HepG2 (cell line): ENCODE results near the gene TTLL10. TPM values are rescaled to one million over a fixed set of nuclear protein-coding genes. Genes with fewer than 3 reads are reported as not detected.
A peak's percentile ranks its signal among the peaks of the same experiment; 100 is the strongest.

Source experiments
- ATAC-seq: fragments of 200-7000 bp; cut with Tn5 transposase; 3 replicates; pipeline ENCODE4 v1.9.1; 2020; ENCODE audit warnings: mild to moderate bottlenecking, moderate library complexity
- BruUV-seq: library from RNA; stranded (reverse); fragments of 400-500 nt; replicated peaks from 2 replicates; lab custom pipeline; 2021; lab: Mats Ljungman, UMichigan
- CTCF ChIA-PET: fragments of 300-600 bp; formaldehyde crosslinking; extraction: SDS; loops from one replicate; lab custom pipeline; 2021; ENCODE audit warnings: low total read pairs, inconsistent platforms, low intra/inter-chr PET ratio; lab: Yijun Ruan, JAX
- POLR2A ChIA-PET: fragments of 350-600 bp; sonication (Branson Sonifier 250); formaldehyde crosslinking; loops from one replicate; lab custom pipeline; 2020; ENCODE audit warnings: antibody characterized with exemption, inconsistent platforms; lab: Yijun Ruan, JAX
- DNase-seq: peaks from one replicate; pipeline ENCODE4 v3.0.0-alpha.2; 2015; ENCODE audit warnings: low spot score
- FAIRE-seq: peaks from 3 replicates; lab custom pipeline; 2011; peaks lifted over from hg19 to GRCh38; lab: Jason Lieb, UNC
- H2AFZ ChIP-seq: one replicate; pipeline ENCODE4 v1.6.1; 2011; ENCODE audit warnings: low read length, inconsistent platforms
- H3K27ac ChIP-seq: fragments of 300-600 bp; 3 replicates; pipeline ENCODE4 v1.8.0; 2011; ENCODE audit warnings: mixed run types, mild to moderate bottlenecking, mixed read lengths, low read length, inconsistent platforms; ENCODE audit not compliant: insufficient read depth; ENCODE audit errors: extremely low read length
- H3K27me3 ChIP-seq, 2 experiments: fragments of 200-600 bp in 1 of 2; 2 replicates in 1 of 2; 3 replicates in 1 of 2; pipeline versions ENCODE4 v1.6.0 to v1.8.0; 2011; ENCODE audit warnings: low read length in 2 of 2, mild to moderate bottlenecking in 2 of 2, moderate library complexity in 2 of 2, inconsistent platforms in 1 of 2; ENCODE audit not compliant: insufficient read depth in 2 of 2, control insufficient read depth in 1 of 2
- H3K36me3 ChIP-seq, 2 experiments: fragments of 200-600 bp in 1 of 2; replicated peaks in 1 of 2; 2 replicates in 1 of 2; 3 replicates in 1 of 2; pipeline versions ENCODE4 v1.5.1 to v1.8.0; 2011; ENCODE audit warnings: low read length in 2 of 2, inconsistent platforms in 1 of 2; ENCODE audit not compliant: insufficient read depth in 2 of 2, control insufficient read depth in 1 of 2
- H3K4me1 ChIP-seq: 2 replicates; pipeline ENCODE4 v1.5.1; 2012; ENCODE audit warnings: low read length, inconsistent platforms; ENCODE audit not compliant: insufficient read depth
- H3K4me2 ChIP-seq: 2 replicates; pipeline ENCODE4 v1.6.0; 2011; ENCODE audit warnings: low read depth, low read length, inconsistent platforms
- H3K4me3 ChIP-seq, 3 experiments: fragments of 200-600 bp in 1 of 3; sonication (generic), shearing (Covaris generic) in 1 of 3; replicated peaks in 1 of 3; 2 replicates each; pipeline ENCODE4 v1.5.1; 2011 to 2016; ENCODE audit warnings: low read length in 3 of 3, inconsistent platforms in 2 of 3, low read depth in 2 of 3, mild to moderate bottlenecking in 2 of 3, control low read depth in 1 of 3, mixed read lengths in 1 of 3; ENCODE audit not compliant: insufficient read depth in 1 of 3
- H3K79me2 ChIP-seq: one replicate; pipeline ENCODE4 v1.6.1; 2011; ENCODE audit warnings: low read length, inconsistent platforms; ENCODE audit not compliant: insufficient read depth
- H3K9ac ChIP-seq: 2 replicates; pipeline ENCODE4 v1.6.0; 2011; ENCODE audit warnings: mild to moderate bottlenecking, low read depth, low read length, inconsistent platforms; ENCODE audit not compliant: insufficient read depth
- H3K9me3 ChIP-seq: 2 replicates; pipeline ENCODE4 v1.5.1; 2012; ENCODE audit warnings: mild to moderate bottlenecking, low read length
- H4K20me1 ChIP-seq: 2 replicates; pipeline ENCODE4 v1.6.0; 2011; ENCODE audit warnings: inconsistent platforms, mild to moderate bottlenecking, low read length, moderate library complexity; ENCODE audit not compliant: insufficient read depth
- EP300 ChIP-seq, 3 experiments: sonication (generic) in 1 of 3; formaldehyde crosslinking in 1 of 3; IDR thresholded peaks; 2 replicates each; pipeline versions ENCODE4 v1.5.1 to v1.6.1; 2011 to 2020; ENCODE audit warnings: low read depth in 2 of 3, low read length in 2 of 3, borderline replicate concordance in 1 of 3, improper control_type of control experiment in 1 of 3, mild to moderate bottlenecking in 1 of 3, missing genetic modification reagents in 1 of 3, moderate library complexity in 1 of 3
- IKZF1 ChIP-seq: fragments of 450-650 bp; IDR thresholded peaks from 2 replicates; pipeline ENCODE4 v1.7.1; 2016
- REPIN1 ChIP-seq: sonication (generic); formaldehyde crosslinking; IDR thresholded peaks from 2 replicates; pipeline ENCODE4 v1.8.0; 2022; ENCODE audit warnings: missing genetic modification reagents, low read depth, mild to moderate bottlenecking, borderline replicate concordance
- TOE1 ChIP-seq: sonication (generic); formaldehyde crosslinking; IDR thresholded peaks from 2 replicates; pipeline ENCODE4 v1.4.0; 2020; ENCODE audit warnings: mild to moderate bottlenecking, missing genetic modification reagents
- ZNF850 ChIP-seq: sonication (generic); formaldehyde crosslinking; conservative IDR thresholded peaks from 2 replicates; pipeline ENCODE4 v1.9.0; 2021; ENCODE audit warnings: mild to moderate bottlenecking, missing genetic modification reagents
- WGBS: methylation state at CpG from one replicate; pipeline ENCODE4 v1.1.6; 2017; ENCODE audit warnings: low lambda C conversion rate; 5-methylcytosine and 5-hydroxymethylcytosine counted together
- in situ Hi-C: cut with HindIII; loops from 2 replicates; pipeline ENCODE4 v1.10.0; 2017; ENCODE audit warnings: low pct_unique_long_range_greater_than_20kb; ENCODE audit not compliant: extremely low pct_ligation_motif_present
- intact Hi-C: fragments of 100-400 bp; cut with micrococcal nuclease; formaldehyde crosslinking; loops from one replicate; pipeline ENCODE4 v1.10.0; 2022; ENCODE audit not compliant: unreplicated experiment
- polyA plus RNA-seq, 8 experiments: library from polyadenylated mRNA; depleted of rRNA in 3 of 8; stranded (reverse) in 7 of 8; unstranded in 1 of 8; fragments of >200 nt; fragmentation: Illumina TruSeq in 4 of 8; extraction: Trizol in 4 of 8; gene quantifications; 2 replicates each; pipeline versions ENCODE4 v1.2.1 to v1.2.3, GENCODE V29; 2011 to 2016; ENCODE audit warnings: low read depth in 4 of 8, missing spikeins in 1 of 8, mixed read lengths in 1 of 8; ENCODE audit not compliant: insufficient read depth in 1 of 8
- total RNA-seq, 5 experiments: library from RNA; depleted of rRNA; stranded (reverse); fragments of >200 nt; fragmentation: Illumina TruSeq; extraction: Trizol; gene quantifications; 2 replicates each; pipeline ENCODE4 v1.2.3, GENCODE V29; 2016; ENCODE audit warnings: low read depth in 1 of 5
- TF ChIP-seq, protein P1 (sequence below): sonication (generic); formaldehyde crosslinking; IDR thresholded peaks from 2 replicates; pipeline ENCODE4 v1.4.0; 2020; ENCODE audit warnings: mild to moderate bottlenecking, missing genetic modification reagents

TTLL10 gene
- total and polyA plus RNA-seq, 2 of the 13 experiments (the other 11 are each of a cell fraction or from before 2014, with no cell fraction given), result not detected

DNA sequence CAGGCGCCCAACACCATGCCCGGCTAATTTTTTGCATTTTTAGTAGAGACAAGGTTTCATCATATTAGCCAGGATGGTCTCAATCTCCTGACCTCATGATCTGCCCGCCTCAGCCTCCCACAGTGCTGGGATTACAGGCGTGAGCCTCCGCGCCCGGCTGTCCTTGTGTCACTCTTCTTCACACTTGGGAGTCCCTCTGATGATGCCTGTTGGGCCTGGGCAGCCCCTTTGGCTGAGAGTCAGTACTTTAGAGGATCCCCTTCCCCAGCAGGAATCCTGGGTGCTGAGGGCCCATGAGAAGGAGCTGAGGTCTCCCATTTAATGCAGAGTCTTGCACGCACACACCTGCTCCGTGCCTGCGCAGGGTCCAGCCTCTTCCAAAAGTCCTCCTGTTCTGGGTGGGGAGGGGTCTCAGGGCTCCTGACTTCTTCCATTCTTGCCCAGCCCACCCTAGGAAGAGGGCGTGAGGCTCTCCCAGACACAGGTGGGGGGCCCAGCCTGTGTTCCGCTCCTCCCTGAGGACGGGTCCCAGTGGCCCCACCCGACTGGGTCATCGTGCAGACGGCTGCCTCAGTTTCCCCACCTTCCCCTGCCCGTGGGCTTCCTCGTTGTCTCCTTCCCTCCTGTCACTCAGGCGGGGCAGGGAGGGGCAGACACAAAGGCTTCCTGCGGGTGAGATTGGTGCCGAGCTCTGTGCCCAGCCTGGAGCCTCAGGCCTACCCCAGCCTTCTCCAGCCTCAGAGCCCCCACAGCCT lies 3.9 kb downstream of the TTLL10 start:
- intact Hi-C loops (loop anchor here (10.0 kb wide), 1 partner anchor 57 kb away; the partner anchor contains the start of genes B3GALT6 and SDF4), in situ Hi-C loops (no loop called here)
- Histone ChIP-seq H3K4me1 (peaks cover 26% of the 10 kb centered on the region), H2AFZ (no peak overlapping the region), H4K20me1 (no peaks in the 10 kb centered on the region), H3K9ac (no peak overlapping the region), H3K9me3 (no peaks in the 10 kb centered on the region), H3K4me3 (no peak overlapping the region), H3K79me2 (no peaks in the 10 kb centered on the region), H3K4me2 (no peak overlapping the region), H3K27me3 (peaks cover 34 to 90% of the 10 kb centered on the region in 2 experiments), H3K36me3 (no peaks in the 10 kb centered on the region), H3K27ac (no peak overlapping the region)
- DNase-seq, result no peak
- POLR2A ChIA-PET, result no interaction called here
- TF ChIP-seq ZNF850 (CRISPR knock-in tag), result 0 out of 2 replicates have a peak, but pooled peaks have one; percentile 36
- no peak for TF ChIP-seq EP300 (IDR thresholded peaks at IDR 0.05; ENCODE audit: low read depth in 2 of 2, low read length in 2 of 2)
- no peak for TF ChIP-seq EP300 (CRISPR knock-in tag; IDR thresholded peaks at IDR 0.05; ENCODE audit: borderline replicate concordance)
- no peak for TF ChIP-seq IKZF1
- no peak for TF ChIP-seq REPIN1 (CRISPR knock-in tag)
- TF ChIP-seq, protein P1, sequence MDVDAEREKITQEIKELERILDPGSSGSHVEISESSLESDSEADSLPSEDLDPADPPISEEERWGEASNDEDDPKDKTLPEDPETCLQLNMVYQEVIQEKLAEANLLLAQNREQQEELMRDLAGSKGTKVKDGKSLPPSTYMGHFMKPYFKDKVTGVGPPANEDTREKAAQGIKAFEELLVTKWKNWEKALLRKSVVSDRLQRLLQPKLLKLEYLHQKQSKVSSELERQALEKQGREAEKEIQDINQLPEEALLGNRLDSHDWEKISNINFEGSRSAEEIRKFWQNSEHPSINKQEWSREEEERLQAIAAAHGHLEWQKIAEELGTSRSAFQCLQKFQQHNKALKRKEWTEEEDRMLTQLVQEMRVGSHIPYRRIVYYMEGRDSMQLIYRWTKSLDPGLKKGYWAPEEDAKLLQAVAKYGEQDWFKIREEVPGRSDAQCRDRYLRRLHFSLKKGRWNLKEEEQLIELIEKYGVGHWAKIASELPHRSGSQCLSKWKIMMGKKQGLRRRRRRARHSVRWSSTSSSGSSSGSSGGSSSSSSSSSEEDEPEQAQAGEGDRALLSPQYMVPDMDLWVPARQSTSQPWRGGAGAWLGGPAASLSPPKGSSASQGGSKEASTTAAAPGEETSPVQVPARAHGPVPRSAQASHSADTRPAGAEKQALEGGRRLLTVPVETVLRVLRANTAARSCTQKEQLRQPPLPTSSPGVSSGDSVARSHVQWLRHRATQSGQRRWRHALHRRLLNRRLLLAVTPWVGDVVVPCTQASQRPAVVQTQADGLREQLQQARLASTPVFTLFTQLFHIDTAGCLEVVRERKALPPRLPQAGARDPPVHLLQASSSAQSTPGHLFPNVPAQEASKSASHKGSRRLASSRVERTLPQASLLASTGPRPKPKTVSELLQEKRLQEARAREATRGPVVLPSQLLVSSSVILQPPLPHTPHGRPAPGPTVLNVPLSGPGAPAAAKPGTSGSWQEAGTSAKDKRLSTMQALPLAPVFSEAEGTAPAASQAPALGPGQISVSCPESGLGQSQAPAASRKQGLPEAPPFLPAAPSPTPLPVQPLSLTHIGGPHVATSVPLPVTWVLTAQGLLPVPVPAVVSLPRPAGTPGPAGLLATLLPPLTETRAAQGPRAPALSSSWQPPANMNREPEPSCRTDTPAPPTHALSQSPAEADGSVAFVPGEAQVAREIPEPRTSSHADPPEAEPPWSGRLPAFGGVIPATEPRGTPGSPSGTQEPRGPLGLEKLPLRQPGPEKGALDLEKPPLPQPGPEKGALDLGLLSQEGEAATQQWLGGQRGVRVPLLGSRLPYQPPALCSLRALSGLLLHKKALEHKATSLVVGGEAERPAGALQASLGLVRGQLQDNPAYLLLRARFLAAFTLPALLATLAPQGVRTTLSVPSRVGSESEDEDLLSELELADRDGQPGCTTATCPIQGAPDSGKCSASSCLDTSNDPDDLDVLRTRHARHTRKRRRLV (CRISPR knock-in tag), result no peak
- TF ChIP-seq TOE1 (CRISPR knock-in tag), result no peak
- 44% methylated on average over 14 of the region's 21 CpGs for WGBS
- ATAC-seq, result no peak
- CTCF ChIA-PET, result no interaction called here
- no TSS peak for BruUV-seq
- FAIRE-seq, result no peak
